Fibroblast of lung (primary cell): ENCODE results near the gene TNFSF8. TPM values are rescaled to one million over a fixed set of nuclear protein-coding genes. Genes with fewer than 3 reads are reported as not detected.

ENCODE experiments used
- DNase-seq, 2 donors: peaks; one replicate each; pipeline versions ENCODE4 v3.0.0 to v3.0.0-alpha.2; 2010; ENCODE audit warnings: low read depth in 2 of 2
- H2AFZ ChIP-seq: 2 replicates; pipeline ENCODE4 v1.5.1; 2012; ENCODE audit warnings: low read length, control low read depth, inconsistent platforms
- H3K27ac ChIP-seq: 2 replicates; pipeline ENCODE4 v1.5.1; 2011; ENCODE audit warnings: low read length, control low read depth; ENCODE audit not compliant: insufficient read depth
- H3K27me3 ChIP-seq: 2 replicates; pipeline ENCODE4 v1.5.1; 2011; ENCODE audit warnings: mild to moderate bottlenecking, low read length; ENCODE audit not compliant: control insufficient read depth, insufficient read depth
- H3K36me3 ChIP-seq: 2 replicates; pipeline ENCODE4 v1.5.1; 2011; ENCODE audit warnings: low read length; ENCODE audit not compliant: control insufficient read depth, insufficient read depth
- H3K4me1 ChIP-seq: 2 replicates; pipeline ENCODE4 v1.5.1; 2011; ENCODE audit warnings: low read length; ENCODE audit not compliant: control insufficient read depth, insufficient read depth; ENCODE audit errors: extremely low read depth
- H3K4me2 ChIP-seq: 2 replicates; pipeline ENCODE4 v1.5.1; 2011; ENCODE audit warnings: low read length, control low read depth; ENCODE audit not compliant: insufficient read depth; ENCODE audit errors: extremely low read depth
- H3K4me3 ChIP-seq, 4 experiments: fragments of 200-600 bp in 1 of 4; sonication (generic) in 1 of 4; replicated peaks in 1 of 4; 2 replicates each; pipeline ENCODE4 v1.5.1; 2011 to 2016; ENCODE audit warnings: low read length in 4 of 4, low read depth in 3 of 4, mild to moderate bottlenecking in 3 of 4, control low read depth in 2 of 4, inconsistent platforms in 1 of 4, mixed read lengths in 1 of 4; ENCODE audit not compliant: insufficient read depth in 1 of 4; ENCODE audit errors: control extremely low read depth in 1 of 4
- H3K79me2 ChIP-seq: 2 replicates; pipeline ENCODE4 v1.5.1; 2012; ENCODE audit warnings: mild to moderate bottlenecking, low read length, inconsistent platforms; ENCODE audit not compliant: control insufficient read depth, insufficient read depth
- H3K9ac ChIP-seq: 2 replicates; pipeline ENCODE4 v1.5.1; 2011; ENCODE audit warnings: mild to moderate bottlenecking, low read length, control low read depth; ENCODE audit not compliant: insufficient read depth
- H3K9me3 ChIP-seq: 2 replicates; pipeline ENCODE4 v1.5.1; 2012; ENCODE audit warnings: low read depth, low read length; ENCODE audit not compliant: control insufficient read depth, insufficient read depth
- H4K20me1 ChIP-seq: 2 replicates; pipeline ENCODE4 v1.5.1; 2011; ENCODE audit warnings: low read length; ENCODE audit not compliant: control insufficient read depth, insufficient read depth; ENCODE audit errors: extremely low read depth
- CTCF ChIP-seq, 2 donors: IDR thresholded peaks in 1 of 2; conservative IDR thresholded peaks in 1 of 2; 1 replicate in 1 of 2; 2 replicates in 1 of 2; pipeline ENCODE4 v1.5.1; 2011 to 2012; ENCODE audit warnings: low read length in 2 of 2, control low read depth in 1 of 2, inconsistent platforms in 1 of 2, low read depth in 1 of 2, mild to moderate bottlenecking in 1 of 2
- EZH2 ChIP-seq: IDR thresholded peaks from 2 replicates; pipeline ENCODE4 v1.5.1; 2012; ENCODE audit warnings: low read length, control low read depth, mild to moderate bottlenecking; ENCODE audit errors: missing control alignments
- polyA minus RNA-seq: library from RNA; depleted of rRNA, polyadenylated mRNA; stranded (reverse); fragments of >200 nt; gene quantifications from 2 replicates; pipeline ENCODE4 v1.2.3, GENCODE V29; 2011; ENCODE audit warnings: low replicate concordance
- polyA plus RNA-seq, 2 donors: library from polyadenylated mRNA; depleted of rRNA in 1 of 2; stranded (reverse) in 1 of 2; unstranded in 1 of 2; fragments of >200 nt; gene quantifications; 2 replicates each; pipeline ENCODE4 v1.2.1, GENCODE V29; 2011 to 2012; ENCODE audit warnings: missing spikeins in 1 of 2
- total RNA-seq: library from RNA; depleted of rRNA; stranded (reverse); fragments of >200 nt; gene quantifications from 2 replicates; pipeline ENCODE4 v1.2.1, GENCODE V29; 2014

The TNFSF8 gene
- total RNA-seq (not detected in 2 replicates), polyA plus RNA-seq (not detected in 2 replicates), polyA minus RNA-seq (not detected in 2 replicates)
- polyA plus RNA-seq (2012), result not detected in 2 replicates

GRCh38 chr9:114930056-114930812 lies at the start of gene TNFSF8:
TSS of gene TNFSF8 (minus strand) at chr9:114930591. CDS start at chr9:114930303, 288 bp downstream.
- no peak within 1 kb of the TSS for H3K27ac ChIP-seq
- H3K9ac ChIP-seq, result no peak within 1 kb of the TSS
- no peaks in the 10 kb centered on the region for H3K36me3 ChIP-seq
- DNase-seq, result no peak
- H2AFZ ChIP-seq, result no peak within 1 kb of the TSS
- TF ChIP-seq EZH2, result no peak
- TF ChIP-seq CTCF (conservative IDR thresholded peaks at IDR 0.05 in 1 of 2, IDR thresholded peaks at IDR 0.05 in 1 of 2; ENCODE audit: low read depth in 1 of 2, low read length in 2 of 2), result no peak
- H3K9me3 ChIP-seq, result no peaks in the 10 kb centered on the region
- H3K27me3 ChIP-seq, result peaks cover 13% of the 10 kb centered on the region
- no peaks in the 10 kb centered on the region for H3K79me2 ChIP-seq
- no peaks in the 10 kb centered on the region for H4K20me1 ChIP-seq
- H3K4me2 ChIP-seq, result no peak within 1 kb of the TSS
- H3K4me3 ChIP-seq, result no peak within 1 kb of the TSS
- no peaks in the 10 kb centered on the region for H3K4me1 ChIP-seq

GRCh38 chr9:114973216-114973615 lies 42.8 kb upstream of the TNFSF8 start:
- Histone ChIP-seq H3K4me2 (no peak overlapping the region), H3K9me3 (no peaks in the 10 kb centered on the region), H4K20me1 (no peaks in the 10 kb centered on the region), H2AFZ (no peak overlapping the region), H3K27me3 (no peaks in the 10 kb centered on the region), H3K27ac (no peak overlapping the region), H3K79me2 (no peaks in the 10 kb centered on the region), H3K4me1 (no peaks in the 10 kb centered on the region), H3K36me3 (no peaks in the 10 kb centered on the region), H3K9ac (no peak overlapping the region), H3K4me3 (no peak overlapping the region)
- DNase-seq, result no peak
- TF ChIP-seq EZH2, result no peak
- no peak for TF ChIP-seq CTCF (conservative IDR thresholded peaks at IDR 0.05 in 1 of 2, IDR thresholded peaks at IDR 0.05 in 1 of 2; ENCODE audit: low read depth in 1 of 2, low read length in 2 of 2)

GRCh38 chr9:114972510-114973136 lies 42.2 kb upstream of the TNFSF8 start:
- Histone ChIP-seq H3K4me1 (no peaks in the 10 kb centered on the region), H3K9ac (no peak overlapping the region), H3K27me3 (no peaks in the 10 kb centered on the region), H3K79me2 (no peaks in the 10 kb centered on the region), H3K27ac (no peak overlapping the region), H3K36me3 (no peaks in the 10 kb centered on the region), H2AFZ (no peak overlapping the region), H3K9me3 (no peaks in the 10 kb centered on the region), H4K20me1 (no peaks in the 10 kb centered on the region), H3K4me3 (no peak overlapping the region), H3K4me2 (no peak overlapping the region)
- TF ChIP-seq CTCF (conservative IDR thresholded peaks at IDR 0.05 in 1 of 2, IDR thresholded peaks at IDR 0.05 in 1 of 2; ENCODE audit: low read depth in 1 of 2, low read length in 2 of 2) (no peak), EZH2 (no peak)
- no peak for DNase-seq
